Endothelial cell of umbilical vein (primary cell): ENCODE measurements around the gene TAOK2. TPM values are rescaled to one million over a fixed set of nuclear protein-coding genes. Genes with fewer than 3 reads are reported as not detected.

Experiments used
- BruUV-seq: library from RNA; stranded (reverse); fragments of 400-500 nt; replicated peaks from 2 replicates; lab custom pipeline; 2021; lab: Mats Ljungman, UMichigan
- CTCF ChIA-PET: fragments of 300-600, 350-600 bp; sonication (Branson Sonifier 250); formaldehyde crosslinking; loops from one replicate; lab custom pipeline; 2021; ENCODE audit warnings: antibody characterized with exemption, inconsistent platforms; lab: Charles Lee
- POLR2A ChIA-PET: fragments of 300-600, 350-600 bp; sonication (Branson Sonifier 250); formaldehyde crosslinking; loops from one replicate; lab custom pipeline; 2021; ENCODE audit warnings: antibody characterized with exemption, inconsistent platforms; lab: Charles Lee
- DNase-seq: peaks from one replicate; pipeline ENCODE4 v3.0.0-alpha.2; 2011; ENCODE audit warnings: low read depth, low spot score
- FAIRE-seq: peaks from 2 replicates; lab custom pipeline; 2011; peaks lifted over from hg19 to GRCh38; lab: Jason Lieb, UNC
- H2AFZ ChIP-seq: 2 replicates; pipeline ENCODE4 v1.6.0; 2012; ENCODE audit warnings: low read depth, low read length, control low read depth, inconsistent platforms
- H3K27ac ChIP-seq: 2 replicates; pipeline ENCODE4 v1.5.1; 2011; ENCODE audit warnings: low read depth, mild to moderate bottlenecking, control low read depth, low read length, moderate library complexity; ENCODE audit not compliant: insufficient read depth
- H3K27me3 ChIP-seq, 2 experiments: 2 replicates each; pipeline versions ENCODE4 v1.6.0 to v1.6.1; 2011; ENCODE audit warnings: low read length in 2 of 2, mixed read lengths in 1 of 2; ENCODE audit not compliant: control insufficient read depth in 2 of 2, insufficient read depth in 2 of 2
- H3K36me3 ChIP-seq, 2 experiments: 2 replicates in 1 of 2; 3 replicates in 1 of 2; pipeline ENCODE4 v1.5.1; 2011; ENCODE audit warnings: low read length in 2 of 2, mild to moderate bottlenecking in 1 of 2, moderate library complexity in 1 of 2; ENCODE audit not compliant: control insufficient read depth in 2 of 2, insufficient read depth in 2 of 2; ENCODE audit errors: extremely low read depth in 1 of 2
- H3K4me1 ChIP-seq: 3 replicates; pipeline ENCODE4 v1.5.1; 2011; ENCODE audit warnings: mild to moderate bottlenecking, low read length; ENCODE audit not compliant: control insufficient read depth, insufficient read depth; ENCODE audit errors: extremely low read depth
- H3K4me2 ChIP-seq: 2 replicates; pipeline ENCODE4 v1.6.1; 2011; ENCODE audit warnings: low read length, control low read depth, mixed read lengths; ENCODE audit not compliant: insufficient read depth
- H3K4me3 ChIP-seq, 3 experiments: fragments of 200-600 bp in 1 of 3; sonication (generic), shearing (Covaris generic) in 1 of 3; replicated peaks in 1 of 3; 2 replicates each; pipeline ENCODE4 v1.5.1; 2011 to 2016; ENCODE audit warnings: control low read depth in 3 of 3, low read length in 3 of 3, mild to moderate bottlenecking in 2 of 3, inconsistent platforms in 1 of 3, low read depth in 1 of 3, moderate library complexity in 1 of 3; ENCODE audit not compliant: insufficient read depth in 1 of 3
- H3K79me2 ChIP-seq: 2 replicates; pipeline ENCODE4 v1.6.0; 2012; ENCODE audit warnings: low read length, inconsistent platforms; ENCODE audit not compliant: control insufficient read depth, insufficient read depth
- H3K9ac ChIP-seq: replicated peaks from 2 replicates; pipeline ENCODE3; 2011; ENCODE audit warnings: low read length, control low read depth; ENCODE audit not compliant: insufficient read depth; ENCODE audit errors: extremely low read depth
- H3K9me1 ChIP-seq: replicated peaks from 3 replicates; pipeline ENCODE4 v1.6.0; 2011; ENCODE audit warnings: mild to moderate bottlenecking, low read length; ENCODE audit not compliant: control insufficient read depth, insufficient read depth; ENCODE audit errors: extremely low read depth
- H3K9me3 ChIP-seq: replicated peaks from 2 replicates; pipeline ENCODE4 v1.5.1; 2012; ENCODE audit warnings: low read length, inconsistent platforms; ENCODE audit not compliant: control insufficient read depth, insufficient read depth
- H4K20me1 ChIP-seq: replicated peaks from 2 replicates; pipeline ENCODE3; 2011; ENCODE audit warnings: mild to moderate bottlenecking, low read length; ENCODE audit not compliant: control insufficient read depth, insufficient read depth; ENCODE audit errors: extremely low read depth
- EZH2 ChIP-seq: IDR thresholded peaks from 2 replicates; pipeline ENCODE4 v1.6.1; 2012; ENCODE audit warnings: borderline replicate concordance, low read depth, mild to moderate bottlenecking, moderate library complexity, low read length, inconsistent platforms; ENCODE audit not compliant: severe bottlenecking
- FOS ChIP-seq: IDR thresholded peaks from 2 replicates; pipeline ENCODE4 v1.6.1; 2011; ENCODE audit warnings: mild to moderate bottlenecking, low read length, moderate library complexity, borderline replicate concordance; ENCODE audit not compliant: insufficient read depth
- GATA2 ChIP-seq: IDR thresholded peaks from 2 replicates; pipeline ENCODE4 v1.7.0; 2011; ENCODE audit warnings: low read depth, mild to moderate bottlenecking, moderate library complexity, mixed read lengths, low read length; ENCODE audit not compliant: insufficient read length, insufficient read depth
- JUN ChIP-seq: IDR thresholded peaks from 2 replicates; pipeline ENCODE4 v1.6.1; 2011; ENCODE audit warnings: borderline replicate concordance, low read depth; ENCODE audit not compliant: insufficient read length, insufficient read depth
- MYC ChIP-seq: IDR thresholded peaks from one replicate; pipeline ENCODE4 v1.6.1; 2011; ENCODE audit warnings: mild to moderate bottlenecking, low read depth, low read length
- POLR2A ChIP-seq: IDR thresholded peaks from 2 replicates; pipeline ENCODE4 v1.6.1; 2012; ENCODE audit warnings: low read depth, mild to moderate bottlenecking, control low read depth, low read length
- POLR2AphosphoS5 ChIP-seq: IDR thresholded peaks from 2 replicates; pipeline ENCODE4 v1.6.1; 2012; ENCODE audit warnings: low read depth, mild to moderate bottlenecking, control low read depth, low read length, moderate library complexity; ENCODE audit not compliant: insufficient read depth
- dilution Hi-C: fragments of 300-500 bp; cut with MboI; formaldehyde crosslinking; loops from one replicate; pipeline ENCODE4 v1.15.0; 2019; ENCODE audit warnings: low sequenced_read_pairs; ENCODE audit not compliant: extremely low pct_ligation_motif_present
- intact Hi-C: fragments of 100-400 bp; cut with micrococcal nuclease; formaldehyde crosslinking; loops from one replicate; pipeline ENCODE4 v1.10.0; 2022
- polyA plus RNA-seq, 4 experiments: library from polyadenylated mRNA; depleted of rRNA in 3 of 4; stranded (reverse) in 3 of 4; unstranded in 1 of 4; fragments of >200 nt; gene quantifications; 2 replicates each; pipeline versions ENCODE4 v1.2.1 to v1.2.3, GENCODE V29; 2011 to 2012; ENCODE audit warnings: missing spikeins in 1 of 4
- total RNA-seq: library from RNA; stranded (reverse); gene quantifications from 2 replicates; pipeline ENCODE4 v1.2.3, GENCODE V29; 2021
- TF ChIP-seq, protein P1 (sequence below), 2 donors: IDR thresholded peaks; 1 replicate in 1 of 2; 2 replicates in 1 of 2; pipeline ENCODE4 v1.5.1; 2011; ENCODE audit warnings: low read length in 2 of 2, mild to moderate bottlenecking in 2 of 2, moderate library complexity in 2 of 2, control low read depth in 1 of 2, inconsistent platforms in 1 of 2, low read depth in 1 of 2; ENCODE audit not compliant: insufficient read depth in 1 of 2; ENCODE audit errors: extremely low read depth in 1 of 2
- TF ChIP-seq, protein P2 (sequence below): IDR thresholded peaks from 2 replicates; pipeline ENCODE4 v1.6.1; 2011; ENCODE audit not compliant: insufficient read depth, insufficient read length

Gene TAOK2
- total and polyA plus RNA-seq, 2 donors (not counting 3 experiments of a cell fraction or from before 2014, with no cell fraction given) = 52.8 to 114 TPM

DNA sequence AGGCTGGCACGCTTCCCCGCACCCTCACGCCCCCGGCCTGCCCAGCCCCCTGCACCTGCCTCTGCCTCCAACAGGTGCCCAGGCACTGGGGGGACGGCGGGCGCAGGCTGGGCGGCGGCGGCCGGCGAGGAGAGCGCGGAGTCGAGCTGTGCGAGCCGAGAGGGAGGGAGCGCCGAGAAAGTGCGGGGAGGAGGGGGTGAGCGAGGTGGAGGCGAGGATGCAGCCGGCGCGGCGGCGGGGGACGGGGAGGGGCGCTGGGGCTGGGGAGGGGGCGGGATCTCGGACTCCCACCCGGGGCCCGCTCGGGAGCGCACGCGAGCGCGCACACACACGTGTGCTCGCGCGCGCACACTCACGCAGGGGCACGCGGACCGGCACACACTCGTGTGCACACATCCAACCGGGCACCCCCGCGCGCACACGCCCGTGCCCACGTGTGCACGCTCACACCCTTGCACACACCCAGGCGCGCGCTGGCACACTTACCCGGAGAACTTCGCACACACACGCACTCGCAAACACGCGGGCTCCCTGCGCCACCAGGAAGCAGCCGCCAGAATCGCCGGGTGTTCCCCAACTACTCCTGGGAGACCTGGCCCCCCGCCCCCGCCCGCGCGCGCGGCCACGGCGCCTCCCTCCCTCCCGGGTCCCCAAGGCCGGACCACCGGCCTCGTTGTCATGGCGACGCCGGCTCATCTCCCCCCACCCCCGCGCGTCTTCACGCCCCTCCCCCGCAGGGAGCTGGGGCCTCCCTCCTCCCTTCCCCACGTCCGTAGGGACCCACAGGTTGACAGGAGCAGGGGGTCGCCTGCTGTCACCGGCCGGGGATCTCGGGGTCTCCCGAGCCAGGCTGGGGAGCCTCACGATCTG lies 37.4 kb downstream of the TAOK2 start, which contains the start of gene DOC2A:
TSS of gene DOC2A (minus strand) at position 184 of the 870 bp plus-strand sequence. CDS start 805 bp downstream, outside the sequence.
- no peaks in the 10 kb centered on the region for H3K36me3 ChIP-seq
- no peaks in the 10 kb centered on the region for H4K20me1 ChIP-seq
- H2AFZ ChIP-seq = peak within 1 kb of the TSS; percentile 27
- peak within 1 kb of the TSS; percentile 31 for H3K4me2 ChIP-seq
- no peaks in the 10 kb centered on the region for H3K9me1 ChIP-seq
- no TSS peak for BruUV-seq
- H3K79me2 ChIP-seq = no peaks in the 10 kb centered on the region
- CTCF ChIA-PET = interaction anchor here (0.6 kb wide), 1 partner anchor 316 kb away, joined by 4 read pairs; no protein-coding TSS in a partner anchor
- H3K4me1 ChIP-seq = peaks cover 2% of the 10 kb centered on the region
- dilution Hi-C loops (no loop called here), intact Hi-C loops (no loop called here)
- no peaks in the 10 kb centered on the region for H3K9me3 ChIP-seq
- peaks cover 19 to 28% of the 10 kb centered on the region in 2 experiments for H3K27me3 ChIP-seq
- H3K27ac ChIP-seq = no peak within 1 kb of the TSS
- TF ChIP-seq POLR2AphosphoS5 (no peak), GATA2 (no peak), POLR2A (no peak), EZH2 (no peak), MYC (no peak), FOS (no peak), JUN (no peak)
- TF ChIP-seq, protein P1, sequence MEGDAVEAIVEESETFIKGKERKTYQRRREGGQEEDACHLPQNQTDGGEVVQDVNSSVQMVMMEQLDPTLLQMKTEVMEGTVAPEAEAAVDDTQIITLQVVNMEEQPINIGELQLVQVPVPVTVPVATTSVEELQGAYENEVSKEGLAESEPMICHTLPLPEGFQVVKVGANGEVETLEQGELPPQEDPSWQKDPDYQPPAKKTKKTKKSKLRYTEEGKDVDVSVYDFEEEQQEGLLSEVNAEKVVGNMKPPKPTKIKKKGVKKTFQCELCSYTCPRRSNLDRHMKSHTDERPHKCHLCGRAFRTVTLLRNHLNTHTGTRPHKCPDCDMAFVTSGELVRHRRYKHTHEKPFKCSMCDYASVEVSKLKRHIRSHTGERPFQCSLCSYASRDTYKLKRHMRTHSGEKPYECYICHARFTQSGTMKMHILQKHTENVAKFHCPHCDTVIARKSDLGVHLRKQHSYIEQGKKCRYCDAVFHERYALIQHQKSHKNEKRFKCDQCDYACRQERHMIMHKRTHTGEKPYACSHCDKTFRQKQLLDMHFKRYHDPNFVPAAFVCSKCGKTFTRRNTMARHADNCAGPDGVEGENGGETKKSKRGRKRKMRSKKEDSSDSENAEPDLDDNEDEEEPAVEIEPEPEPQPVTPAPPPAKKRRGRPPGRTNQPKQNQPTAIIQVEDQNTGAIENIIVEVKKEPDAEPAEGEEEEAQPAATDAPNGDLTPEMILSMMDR (IDR thresholded peaks at IDR 0.05; ENCODE audit: extremely low read depth in 1 of 2, insufficient read depth in 1 of 2, low read depth in 1 of 2, low read length in 2 of 2) = no peak
- TF ChIP-seq, protein P2, sequence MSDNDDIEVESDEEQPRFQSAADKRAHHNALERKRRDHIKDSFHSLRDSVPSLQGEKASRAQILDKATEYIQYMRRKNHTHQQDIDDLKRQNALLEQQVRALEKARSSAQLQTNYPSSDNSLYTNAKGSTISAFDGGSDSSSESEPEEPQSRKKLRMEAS = no peak
- peak within 1 kb of the TSS in 1 of 3 experiments; percentile 30 for H3K4me3 ChIP-seq
- no peak for FAIRE-seq
- no peak within 1 kb of the TSS for H3K9ac ChIP-seq
- POLR2A ChIA-PET = no interaction called here
- no peak for DNase-seq
